ENCODE results near the gene CACNA1D.

DNA sequence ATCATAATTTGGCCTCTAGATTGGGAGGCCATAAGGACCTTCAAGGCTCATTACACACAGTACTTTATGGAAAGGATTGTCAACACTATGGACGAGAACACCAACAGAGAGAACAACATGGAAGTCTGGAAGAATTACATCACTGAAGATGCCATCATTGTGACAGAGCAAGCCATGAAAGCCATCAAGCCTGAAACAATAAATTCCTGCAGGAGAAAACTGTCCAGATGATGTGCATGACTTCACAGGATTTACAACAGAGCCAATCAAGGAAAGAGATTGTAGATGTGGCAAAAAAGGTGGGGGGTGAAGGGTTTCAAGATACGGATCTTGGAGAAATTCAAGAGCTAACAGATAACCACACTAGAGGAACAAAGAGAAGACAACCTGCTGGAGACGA, 367.8 kb downstream of the CACNA1D start:
- TF ChIP-seq POLR2A (IDR thresholded peaks at IDR 0.05), result no peak
- TF ChIP-seq, protein P1, sequence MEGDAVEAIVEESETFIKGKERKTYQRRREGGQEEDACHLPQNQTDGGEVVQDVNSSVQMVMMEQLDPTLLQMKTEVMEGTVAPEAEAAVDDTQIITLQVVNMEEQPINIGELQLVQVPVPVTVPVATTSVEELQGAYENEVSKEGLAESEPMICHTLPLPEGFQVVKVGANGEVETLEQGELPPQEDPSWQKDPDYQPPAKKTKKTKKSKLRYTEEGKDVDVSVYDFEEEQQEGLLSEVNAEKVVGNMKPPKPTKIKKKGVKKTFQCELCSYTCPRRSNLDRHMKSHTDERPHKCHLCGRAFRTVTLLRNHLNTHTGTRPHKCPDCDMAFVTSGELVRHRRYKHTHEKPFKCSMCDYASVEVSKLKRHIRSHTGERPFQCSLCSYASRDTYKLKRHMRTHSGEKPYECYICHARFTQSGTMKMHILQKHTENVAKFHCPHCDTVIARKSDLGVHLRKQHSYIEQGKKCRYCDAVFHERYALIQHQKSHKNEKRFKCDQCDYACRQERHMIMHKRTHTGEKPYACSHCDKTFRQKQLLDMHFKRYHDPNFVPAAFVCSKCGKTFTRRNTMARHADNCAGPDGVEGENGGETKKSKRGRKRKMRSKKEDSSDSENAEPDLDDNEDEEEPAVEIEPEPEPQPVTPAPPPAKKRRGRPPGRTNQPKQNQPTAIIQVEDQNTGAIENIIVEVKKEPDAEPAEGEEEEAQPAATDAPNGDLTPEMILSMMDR (IDR thresholded peaks at IDR 0.05), result no peak
- TF ChIP-seq POLR2AphosphoS5 (IDR thresholded peaks at IDR 0.05), result no peak
- no peak for TF ChIP-seq EP300 (IDR thresholded peaks at IDR 0.05)
